Stomach (tissue), 9 donors: ENCODE data around the gene ARV1. TPM values are rescaled to one million over a fixed set of nuclear protein-coding genes. Genes with fewer than 3 reads are reported as not detected.
A peak's percentile ranks its signal among the peaks of the same experiment; 100 is the strongest.
"Not testable (repeated sequence)": the region's sequence is repeated elsewhere in the genome, so short reads cannot be mapped to it uniquely, and the experiment has no call there.

ENCODE experiments used
- DNase-seq, 2 donors: peaks; one replicate each; pipeline versions ENCODE4 v3.0.0 to v3.0.0-alpha.2; 2013 to 2019
- H3K27ac ChIP-seq, 5 donors: fragments of 200-600 bp in 4 of 5; sonication (generic) in 4 of 5; one replicate each; pipeline ENCODE4 v1.5.1; 2013 to 2019; ENCODE audit warnings: mild to moderate bottlenecking in 1 of 5, moderate library complexity in 1 of 5
- H3K27me3 ChIP-seq, 3 donors: fragments of 200-600 bp; sonication (generic); one replicate each; pipeline ENCODE4 v1.5.1; 2017 to 2019; ENCODE audit warnings: mixed run types in 1 of 3
- H3K36me3 ChIP-seq, 4 donors: fragments of 200-600 bp; sonication (generic); 1 replicate in 3 of 4; 2 replicates in 1 of 4; pipeline ENCODE4 v1.5.1; 2016 to 2019
- H3K4me1 ChIP-seq, 4 donors: fragments of 200-600 bp; sonication (generic); one replicate each; pipeline ENCODE4 v1.5.1; 2016 to 2019
- H3K4me3 ChIP-seq, 4 donors: fragments of 200-600 bp; sonication (generic) in 3 of 4; one replicate each; pipeline ENCODE4 v1.5.1; 2016 to 2019; ENCODE audit warnings: mild to moderate bottlenecking in 1 of 4
- H3K9me3 ChIP-seq, 4 donors: fragments of 200-600 bp; sonication (generic); one replicate each; pipeline ENCODE4 v1.5.1; 2016 to 2019
- EP300 ChIP-seq: sonication (generic); formaldehyde crosslinking; IDR thresholded peaks from one replicate; pipeline ENCODE4 v1.6.1; 2017; ENCODE audit warnings: antibody characterized with exemption
- POLR2A ChIP-seq, 4 donors: fragments of 450-650 bp; IDR thresholded peaks; one replicate each; pipeline ENCODE4 v1.6.1; 2016; ENCODE audit warnings: antibody characterized with exemption in 4 of 4, control low read depth in 2 of 4, mild to moderate bottlenecking in 1 of 4, moderate library complexity in 1 of 4
- POLR2AphosphoS5 ChIP-seq, 3 donors: sonication (generic); formaldehyde crosslinking; IDR thresholded peaks; one replicate each; pipeline ENCODE4 v1.6.1; 2016; ENCODE audit warnings: antibody characterized with exemption in 3 of 3
- WGBS, 5 donors: extraction: QIAGEN DNeasy Blood & Tissue Kit in 3 of 5; methylation state at CpG; one replicate each; pipeline versions ENCODE4 v1.1.5 to v1.1.7; 2013 to 2018; 5-methylcytosine and 5-hydroxymethylcytosine counted together
- intact Hi-C: fragments of 100-400 bp; cut with DNase I; formaldehyde crosslinking; loops from one replicate; pipeline ENCODE4 v1.15.1; 2023; ENCODE audit warnings: low total_unique reads
- polyA plus RNA-seq, 3 donors: library from polyadenylated mRNA; stranded (reverse); fragments of 200-250 nt; gene quantifications; one replicate each; pipeline ENCODE4 v1.2.3, GENCODE V29; 2013
- total RNA-seq, 5 donors: library from RNA; depleted of rRNA; stranded (reverse); fragments of >200 nt; gene quantifications; one replicate each; pipeline versions ENCODE4 v1.1.0 to v1.2.3, GENCODE V29; 2014 to 2016
- TF ChIP-seq, protein P1 (sequence below), 7 experiments: fragments of 450-650 bp in 4 of 7; fragments of 200-600 bp in 3 of 7; sonication (generic) in 3 of 7; IDR thresholded peaks; one replicate each; pipeline ENCODE4 v1.5.1; 2016 to 2019; ENCODE audit warnings: antibody characterized with exemption in 7 of 7, control low read depth in 2 of 7, mild to moderate bottlenecking in 1 of 7
- donor health status: healthy with polysubstance abuse.
- donor health status: Bipolar disorder and iron deficiency.
- donor health status: healthy.

The ARV1 gene
- total and polyA plus RNA-seq, 8 donors = 11.0 to 38.8 (median 18.8) TPM

DNA sequence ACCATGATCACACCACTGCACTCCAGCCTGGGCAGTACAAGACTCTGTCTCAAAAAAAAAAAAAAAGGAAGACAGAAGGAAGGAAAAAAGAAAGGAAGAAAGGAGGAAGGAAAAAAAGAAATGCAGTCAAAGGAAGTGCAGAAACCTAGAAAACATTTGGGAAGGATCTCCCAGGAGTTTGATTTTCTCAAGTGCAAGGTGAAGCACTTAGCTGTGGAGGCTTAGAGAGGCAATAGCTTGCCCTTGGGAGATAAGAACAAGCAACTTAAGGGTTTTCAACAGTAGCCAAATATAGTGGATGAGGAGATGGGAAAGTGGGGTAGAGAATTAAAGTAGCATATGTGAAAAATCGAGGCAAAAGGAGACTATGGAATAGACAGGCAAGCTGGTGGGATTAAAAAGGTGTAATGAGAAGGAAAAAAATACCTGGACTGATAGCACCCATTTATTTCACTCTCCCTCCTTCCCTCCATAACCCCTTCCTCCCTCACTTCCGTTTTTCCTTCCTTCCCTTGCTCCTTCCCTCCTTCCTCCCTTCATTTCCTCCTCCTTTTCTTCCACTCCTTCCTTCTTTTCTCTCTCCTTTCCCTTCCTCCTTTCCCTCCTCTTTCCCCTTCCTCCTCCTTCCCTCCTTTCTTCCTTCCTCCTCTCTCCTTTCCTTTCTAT, 68.0 kb downstream of the ARV1 start:
- H3K27me3 ChIP-seq = no peaks in the 10 kb centered on the region
- intact Hi-C loops = no loop called here
- 67 to 83% (median 80%) methylated on average over 2 of the region's 2 CpGs for WGBS, 5 donors

DNA sequence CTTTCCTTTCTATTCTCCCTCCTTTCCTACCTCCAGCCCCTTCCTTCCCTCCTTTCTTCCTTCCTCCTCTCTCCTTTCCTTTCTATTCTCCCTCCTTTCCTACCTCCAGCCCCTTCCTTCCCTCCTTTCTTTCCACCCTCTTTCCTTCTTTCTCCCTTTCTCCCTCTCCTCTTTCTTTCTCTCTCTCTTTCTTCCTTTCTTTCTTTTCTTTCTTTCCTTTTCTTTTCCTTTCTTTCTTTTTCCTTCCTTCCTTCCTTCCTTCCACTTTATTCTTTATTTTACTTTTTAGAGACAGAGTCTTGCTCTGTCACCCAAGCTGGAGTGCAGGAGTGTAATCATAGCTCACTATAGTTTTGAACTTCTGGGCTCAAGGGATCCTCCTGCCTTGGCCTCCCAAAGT, 68.6 kb downstream of the ARV1 start:
- H3K27me3 ChIP-seq, DNase-seq, intact Hi-C loops, H3K27ac ChIP-seq, H3K36me3 ChIP-seq, H3K4me3 ChIP-seq: not testable (repeated sequence)
- Histone ChIP-seq H3K9me3 (peaks cover 0 to 11% (median 7%) of the 10 kb centered on the region in 4 donors), H3K4me1 (peaks cover 6 to 12% (median 9%) of the 10 kb centered on the region in 4 donors)

More for the DNA sequence above, 68.0 kb downstream of the ARV1 start:
- DNase-seq = no peak
- Histone ChIP-seq H3K9me3 (peaks cover 0 to 11% (median 7%) of the 10 kb centered on the region in 4 donors), H3K4me3 (no peak overlapping the region), H3K27ac (no peak overlapping the region), H3K4me1 (peaks cover 6 to 12% (median 9%) of the 10 kb centered on the region in 4 donors), H3K36me3 (no peaks in the 10 kb centered on the region)
- TF ChIP-seq POLR2A (IDR thresholded peaks at IDR 0.05) (no peak), EP300 (no peak), POLR2AphosphoS5 (IDR thresholded peaks at IDR 0.05) (no peak)
- TF ChIP-seq, protein P1, sequence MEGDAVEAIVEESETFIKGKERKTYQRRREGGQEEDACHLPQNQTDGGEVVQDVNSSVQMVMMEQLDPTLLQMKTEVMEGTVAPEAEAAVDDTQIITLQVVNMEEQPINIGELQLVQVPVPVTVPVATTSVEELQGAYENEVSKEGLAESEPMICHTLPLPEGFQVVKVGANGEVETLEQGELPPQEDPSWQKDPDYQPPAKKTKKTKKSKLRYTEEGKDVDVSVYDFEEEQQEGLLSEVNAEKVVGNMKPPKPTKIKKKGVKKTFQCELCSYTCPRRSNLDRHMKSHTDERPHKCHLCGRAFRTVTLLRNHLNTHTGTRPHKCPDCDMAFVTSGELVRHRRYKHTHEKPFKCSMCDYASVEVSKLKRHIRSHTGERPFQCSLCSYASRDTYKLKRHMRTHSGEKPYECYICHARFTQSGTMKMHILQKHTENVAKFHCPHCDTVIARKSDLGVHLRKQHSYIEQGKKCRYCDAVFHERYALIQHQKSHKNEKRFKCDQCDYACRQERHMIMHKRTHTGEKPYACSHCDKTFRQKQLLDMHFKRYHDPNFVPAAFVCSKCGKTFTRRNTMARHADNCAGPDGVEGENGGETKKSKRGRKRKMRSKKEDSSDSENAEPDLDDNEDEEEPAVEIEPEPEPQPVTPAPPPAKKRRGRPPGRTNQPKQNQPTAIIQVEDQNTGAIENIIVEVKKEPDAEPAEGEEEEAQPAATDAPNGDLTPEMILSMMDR (IDR thresholded peaks at IDR 0.05) = no peak

DNA sequence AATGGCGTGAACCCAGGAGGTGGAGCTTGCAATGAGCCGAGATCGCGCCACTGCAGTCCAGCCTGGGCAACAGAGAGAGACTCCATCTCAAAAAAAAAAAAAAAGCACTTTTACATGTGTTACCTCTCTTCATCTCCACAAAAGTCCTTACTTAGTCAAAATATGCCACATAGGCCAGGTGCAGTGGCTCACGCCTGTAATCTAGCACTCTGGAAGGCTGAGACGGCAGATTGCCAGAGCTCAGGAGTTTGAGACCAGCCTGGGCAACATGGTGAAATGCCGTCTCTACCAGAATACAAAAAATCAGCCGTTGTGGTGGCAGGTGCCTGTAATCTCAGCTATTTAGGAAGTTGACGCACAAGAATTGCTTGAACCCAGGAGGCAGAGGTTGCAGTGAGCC, 69.5 kb downstream of the ARV1 start:
- intact Hi-C loops, H3K4me3 ChIP-seq, DNase-seq, H3K36me3 ChIP-seq, H3K27ac ChIP-seq, H3K27me3 ChIP-seq: not testable (repeated sequence)
- Histone ChIP-seq H3K9me3 (peaks cover 0 to 11% (median 7%) of the 10 kb centered on the region in 4 donors), H3K4me1 (peaks cover 13 to 20% (median 17%) of the 10 kb centered on the region in 4 donors)
- WGBS, 5 donors = 71 to 81% (median 79%) methylated on average over 9 of the region's 9 CpGs

DNA sequence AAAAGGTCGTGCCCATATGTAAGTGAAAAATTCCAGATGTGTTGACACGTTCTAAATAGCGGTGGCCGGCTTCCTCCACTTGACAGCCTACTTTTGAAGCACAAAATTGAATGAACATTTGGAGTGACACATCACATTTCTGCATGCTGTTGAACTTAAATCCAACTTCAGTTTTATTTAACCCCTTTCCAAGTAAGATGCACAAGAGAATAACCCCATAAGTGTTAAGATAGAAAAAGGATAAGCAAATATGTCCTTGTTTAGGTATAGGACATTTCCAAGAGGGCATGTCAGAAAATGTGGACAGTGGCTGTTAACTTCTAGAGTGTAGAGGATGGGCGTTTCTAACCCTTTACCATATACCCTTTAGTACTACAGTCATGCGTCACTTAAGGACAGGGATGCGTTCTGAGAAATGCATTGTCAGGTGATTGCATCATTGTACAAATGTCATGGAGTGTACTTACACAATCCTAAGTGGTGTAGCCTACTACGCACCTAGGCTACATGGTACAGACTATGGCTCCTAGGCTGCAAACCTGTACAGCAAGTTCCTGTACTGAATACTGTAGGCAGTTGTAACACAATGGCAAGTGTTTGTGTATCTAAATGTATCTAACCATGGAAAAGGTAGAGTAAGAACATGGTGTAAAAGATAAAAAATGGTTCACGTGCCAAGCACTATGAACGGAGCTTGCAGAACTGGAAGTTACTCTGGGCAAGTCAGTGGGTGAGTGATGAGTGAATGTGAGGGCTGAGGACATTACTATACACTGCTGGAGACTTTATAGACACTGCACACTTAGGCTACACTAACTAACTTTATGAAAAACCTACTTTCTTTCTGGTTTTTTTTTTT, 70.5 kb downstream of the ARV1 start:
- Histone ChIP-seq H3K27me3 (no peaks in the 10 kb centered on the region), H3K4me3 (no peak overlapping the region), H3K9me3 (peaks cover 0 to 7% (median 6%) of the 10 kb centered on the region in 4 donors), H3K4me1 (peaks cover 14 to 29% (median 24%) of the 10 kb centered on the region in 4 donors), H3K27ac (no peak overlapping the region), H3K36me3 (no peaks in the 10 kb centered on the region)
- DNase-seq = peak in 1 of 2 donors; percentile 60
- intact Hi-C loops = no loop called here
- TF ChIP-seq EP300 (no peak), POLR2AphosphoS5 (IDR thresholded peaks at IDR 0.05) (peak in 2 of 3 donors; percentile 41 to 60)
- TF ChIP-seq, protein P1 (IDR thresholded peaks at IDR 0.05) = no peak
- WGBS, 5 donors = 20 to 50% (median 38%) methylated on average over 10 of the region's 10 CpGs

Other genes with a start within 250 kb of the ARV1 start
- gene CAPN9, start 231.7 kb upstream of the ARV1 start, total RNA-seq = 10 to 100 TPM; 29.5 to 68.3 (median 53.8) TPM
- 10 to 100 TPM in 2 of 3 donors, 1 to 10 TPM in 1; 2.6 to 48.3 (median 14.7) TPM for gene CAPN9, start 231.7 kb upstream of the ARV1 start, polyA plus RNA-seq
- 10 to 100 TPM; 11.3 to 69.3 (median 51.8) TPM for gene C1orf198, start 110.6 kb upstream of the ARV1 start, total RNA-seq
- 10 to 100 TPM; 11.7 to 15.8 (median 14.4) TPM for gene C1orf198, start 110.6 kb upstream of the ARV1 start, polyA plus RNA-seq
- 100 to 1,000 TPM in 1 of 5 donors, 10 to 100 TPM in 4; 23.9 to 117 (median 53.3) TPM for gene TTC13, start 233 bp upstream of the ARV1 start, total RNA-seq
- gene TTC13, start 233 bp upstream of the ARV1 start, polyA plus RNA-seq = 1 to 10 TPM; 2.1 to 9.3 (median 3.9) TPM
- gene FAM89A, start 61.2 kb downstream of the ARV1 start, total RNA-seq = 10 to 100 TPM in 3 of 5 donors, 1 to 10 TPM in 1, under 1 TPM in 1; 0.89 to 28.0 (median 12.1) TPM
- gene FAM89A, start 61.2 kb downstream of the ARV1 start, polyA plus RNA-seq = 10 to 100 TPM in 2 of 3 donors, 1 to 10 TPM in 1; 7.9 to 31.9 (median 29.3) TPM
- under 1 TPM in 1 of 5 donors, not detected in 4; 0.18 TPM for gene TRIM67, start 183.0 kb downstream of the ARV1 start, total RNA-seq
- gene TRIM67, start 183.0 kb downstream of the ARV1 start, polyA plus RNA-seq = under 1 TPM in 2 of 3 donors, not detected in 1; 0.03 to 0.15 TPM